Neural progenitor cell (in vitro differentiated cells): ENCODE results near the gene TC2N. TPM values are rescaled to one million over a fixed set of nuclear protein-coding genes. Genes with fewer than 3 reads are reported as not detected.

ENCODE experiments used
- DNase-seq: peaks from one replicate; pipeline ENCODE4 v3.0.0-alpha.2; 2016; ENCODE audit warnings: low spot score
- H2AFZ ChIP-seq: fragments of 200-600 bp; sonication (generic); replicated peaks from 2 replicates; pipeline ENCODE4 v1.6.1; 2016; ENCODE audit warnings: antibody characterized with exemption
- H3F3A ChIP-seq: fragments of 200-600 bp; sonication (generic); 2 replicates; pipeline ENCODE4 v1.6.1; 2016; ENCODE audit warnings: antibody characterized with exemption, low read depth
- H3K27ac ChIP-seq: fragments of 200-600 bp; sonication (generic); 2 replicates; pipeline ENCODE4 v1.5.1; 2016; ENCODE audit warnings: mild to moderate bottlenecking
- H3K27me3 ChIP-seq: fragments of 200-600 bp; sonication (generic); 2 replicates; pipeline ENCODE4 v1.6.1; 2016; ENCODE audit warnings: mild to moderate bottlenecking, moderate library complexity
- H3K36me3 ChIP-seq: fragments of 200-600 bp; sonication (generic); 2 replicates; pipeline ENCODE4 v1.5.1; 2016
- H3K4me1 ChIP-seq: fragments of 200-600 bp; sonication (generic); 2 replicates; pipeline ENCODE4 v1.6.1; 2016; ENCODE audit warnings: mixed run types
- H3K4me2 ChIP-seq: fragments of 200-600 bp; sonication (generic); 2 replicates; pipeline ENCODE4 v1.6.1; 2016
- H3K4me3 ChIP-seq: fragments of 200-600 bp; sonication (generic); 2 replicates; pipeline ENCODE4 v1.5.1; 2016
- H3K79me2 ChIP-seq: fragments of 200-600 bp; sonication (generic); 2 replicates; pipeline ENCODE4 v1.6.1; 2016; ENCODE audit warnings: low read depth
- H3K9ac ChIP-seq: fragments of 200-600 bp; sonication (generic); 2 replicates; pipeline ENCODE4 v1.6.1; 2016
- H3K9me3 ChIP-seq: fragments of 200-600 bp; sonication (generic); 2 replicates; pipeline ENCODE4 v1.5.1; 2016; ENCODE audit warnings: low read depth
- H4K20me1 ChIP-seq: fragments of 200-600 bp; sonication (generic); 2 replicates; pipeline ENCODE4 v1.6.1; 2016; ENCODE audit warnings: low read depth
- H3K27ac Mint-ChIP-seq: 3 replicates; pipeline ENCODE4 v1.8.0; 2021; ENCODE audit warnings: mixed read lengths
- H3K27me3 Mint-ChIP-seq: 2 replicates; pipeline ENCODE4 v1.8.0; 2022; ENCODE audit warnings: low read depth, mild to moderate bottlenecking, inconsistent platforms, moderate library complexity, mixed read lengths; ENCODE audit not compliant: insufficient read depth
- H3K36me3 Mint-ChIP-seq: 3 replicates; pipeline ENCODE4 v1.8.0; 2021; ENCODE audit warnings: mixed read lengths
- H3K4me1 Mint-ChIP-seq: 3 replicates; pipeline ENCODE4 v1.8.0; 2021; ENCODE audit warnings: mixed read lengths
- H3K4me3 Mint-ChIP-seq: 3 replicates; pipeline ENCODE4 v1.8.0; 2021; ENCODE audit warnings: mild to moderate bottlenecking, moderate library complexity, mixed read lengths
- H3K9me3 Mint-ChIP-seq: 3 replicates; pipeline ENCODE4 v1.8.0; 2020; ENCODE audit warnings: mixed read lengths
- EZH2 ChIP-seq: fragments of 200-600 bp; sonication (generic); IDR thresholded peaks from 2 replicates; pipeline ENCODE4 v1.6.1; 2017; ENCODE audit warnings: antibody characterized with exemption, mild to moderate bottlenecking, moderate library complexity
- EZH2phosphoT487 ChIP-seq: fragments of 200-600 bp; sonication (generic); IDR thresholded peaks from 2 replicates; pipeline ENCODE4 v1.6.1; 2017; ENCODE audit warnings: antibody characterized with exemption
- total RNA-seq: library from RNA; depleted of rRNA; stranded (reverse); fragments of >200 nt; gene quantifications from 2 replicates; pipeline ENCODE4 v1.2.3, GENCODE V29; 2015; ENCODE audit warnings: low replicate concordance
- TF ChIP-seq, protein P1 (sequence below): fragments of 200-600 bp; sonication (generic); IDR thresholded peaks from 2 replicates; pipeline ENCODE4 v1.5.1; 2017; ENCODE audit warnings: antibody characterized with exemption, mild to moderate bottlenecking

TC2N gene
- total RNA-seq, 1 donor from 2014 or later, result 5.8 TPM

DNA sequence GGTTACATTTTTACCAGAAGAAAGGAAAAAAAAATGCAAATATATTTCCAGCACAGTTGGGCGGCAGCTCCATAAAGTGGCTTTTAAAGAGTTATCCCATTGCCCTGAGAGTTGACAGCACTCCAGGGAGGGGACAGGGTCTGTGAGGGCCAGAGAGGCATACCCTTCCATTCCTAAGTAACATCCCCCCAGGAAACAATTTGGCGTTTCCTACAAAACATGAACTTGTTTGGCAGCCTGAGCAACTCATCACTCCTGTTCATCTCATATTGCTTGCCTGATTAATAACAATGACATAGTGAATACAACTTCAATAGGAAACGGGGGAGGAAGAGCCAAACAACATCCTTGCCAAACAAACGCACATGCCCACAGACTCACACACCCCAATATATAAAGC lies 23.3 kb downstream of the TC2N start:
- H3F3A ChIP-seq, result no peaks in the 10 kb centered on the region
- Mint-ChIP-seq H3K4me1 (no peaks in the 10 kb centered on the region), H3K27ac (no peak overlapping the region), H3K4me3 (no peak overlapping the region), H3K9me3 (no peaks in the 10 kb centered on the region), H3K36me3 (no peaks in the 10 kb centered on the region), H3K27me3 (peaks cover 18% of the 10 kb centered on the region)
- H3K27me3 ChIP-seq, result no peaks in the 10 kb centered on the region
- H2AFZ ChIP-seq, result no peak overlapping the region
- H3K36me3 ChIP-seq, result no peaks in the 10 kb centered on the region
- TF ChIP-seq EZH2 (no peak), EZH2phosphoT487 (no peak)
- TF ChIP-seq, protein P1, sequence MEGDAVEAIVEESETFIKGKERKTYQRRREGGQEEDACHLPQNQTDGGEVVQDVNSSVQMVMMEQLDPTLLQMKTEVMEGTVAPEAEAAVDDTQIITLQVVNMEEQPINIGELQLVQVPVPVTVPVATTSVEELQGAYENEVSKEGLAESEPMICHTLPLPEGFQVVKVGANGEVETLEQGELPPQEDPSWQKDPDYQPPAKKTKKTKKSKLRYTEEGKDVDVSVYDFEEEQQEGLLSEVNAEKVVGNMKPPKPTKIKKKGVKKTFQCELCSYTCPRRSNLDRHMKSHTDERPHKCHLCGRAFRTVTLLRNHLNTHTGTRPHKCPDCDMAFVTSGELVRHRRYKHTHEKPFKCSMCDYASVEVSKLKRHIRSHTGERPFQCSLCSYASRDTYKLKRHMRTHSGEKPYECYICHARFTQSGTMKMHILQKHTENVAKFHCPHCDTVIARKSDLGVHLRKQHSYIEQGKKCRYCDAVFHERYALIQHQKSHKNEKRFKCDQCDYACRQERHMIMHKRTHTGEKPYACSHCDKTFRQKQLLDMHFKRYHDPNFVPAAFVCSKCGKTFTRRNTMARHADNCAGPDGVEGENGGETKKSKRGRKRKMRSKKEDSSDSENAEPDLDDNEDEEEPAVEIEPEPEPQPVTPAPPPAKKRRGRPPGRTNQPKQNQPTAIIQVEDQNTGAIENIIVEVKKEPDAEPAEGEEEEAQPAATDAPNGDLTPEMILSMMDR, result no peak
- H3K4me2 ChIP-seq, result no peak overlapping the region
- no peaks in the 10 kb centered on the region for H3K4me1 ChIP-seq
- no peaks in the 10 kb centered on the region for H3K9me3 ChIP-seq
- no peaks in the 10 kb centered on the region for H3K79me2 ChIP-seq
- no peaks in the 10 kb centered on the region for H4K20me1 ChIP-seq
- no peak overlapping the region for H3K27ac ChIP-seq
- no peak overlapping the region for H3K9ac ChIP-seq
- DNase-seq, result no peak
- H3K4me3 ChIP-seq, result no peak overlapping the region

DNA sequence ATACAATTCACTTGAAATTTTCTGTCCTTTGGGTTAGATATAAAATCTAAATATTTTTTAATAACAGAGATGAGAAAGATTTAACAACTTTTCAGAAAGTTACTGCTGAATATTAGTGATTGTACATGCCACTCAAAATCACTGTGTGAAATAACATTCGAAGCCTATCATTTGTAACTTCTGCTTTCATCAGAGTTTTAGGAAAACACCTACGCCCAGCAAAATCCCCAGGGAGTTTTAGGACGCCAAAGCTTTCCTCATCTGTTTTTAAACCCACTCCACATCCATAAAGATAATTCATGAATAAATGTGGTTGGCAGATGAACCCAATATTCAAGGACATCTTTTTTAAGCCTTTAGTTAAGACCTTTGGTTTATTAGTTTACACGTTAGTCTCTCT lies 23.9 kb downstream of the TC2N start:
- Mint-ChIP-seq H3K36me3 (no peaks in the 10 kb centered on the region), H3K9me3 (no peaks in the 10 kb centered on the region), H3K4me3 (no peak overlapping the region), H3K27me3 (peaks cover 22% of the 10 kb centered on the region), H3K4me1 (no peaks in the 10 kb centered on the region), H3K27ac (no peak overlapping the region)
- no peak overlapping the region for H2AFZ ChIP-seq
- DNase-seq, result no peak
- H3F3A ChIP-seq, result no peaks in the 10 kb centered on the region
- H3K27ac ChIP-seq, result no peak overlapping the region
- no peak overlapping the region for H3K4me2 ChIP-seq
- H3K9me3 ChIP-seq, result no peaks in the 10 kb centered on the region
- H3K4me3 ChIP-seq, result no peak overlapping the region
- H4K20me1 ChIP-seq, result no peaks in the 10 kb centered on the region
- no peaks in the 10 kb centered on the region for H3K36me3 ChIP-seq
- H3K79me2 ChIP-seq, result no peaks in the 10 kb centered on the region
- no peaks in the 10 kb centered on the region for H3K4me1 ChIP-seq
- no peak overlapping the region for H3K9ac ChIP-seq
- peaks cover 3% of the 10 kb centered on the region for H3K27me3 ChIP-seq
- no peak for TF ChIP-seq EZH2phosphoT487
- TF ChIP-seq, protein P1, result no peak
- TF ChIP-seq EZH2, result no peak

DNA sequence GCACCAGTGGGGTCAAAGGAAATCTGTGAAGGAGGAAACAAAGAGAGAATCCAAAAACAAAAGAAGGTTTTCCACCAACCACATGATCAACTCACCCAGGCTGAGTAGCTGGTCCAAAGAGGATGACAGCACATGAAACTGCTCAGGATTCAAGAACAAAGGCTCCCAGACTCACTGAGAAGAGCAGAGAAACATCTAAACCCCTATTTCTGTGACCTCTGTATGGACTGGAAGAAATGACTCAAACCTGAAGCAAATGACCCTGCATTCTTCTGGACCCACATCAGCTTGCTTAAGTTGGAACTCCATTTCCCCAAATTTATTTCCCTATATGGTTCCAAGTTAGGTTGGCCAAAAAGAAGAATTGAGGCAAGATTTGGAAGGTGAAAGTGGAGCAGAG lies 26.3 kb downstream of the TC2N start:
- Mint-ChIP-seq H3K27me3 (peaks cover 32% of the 10 kb centered on the region), H3K4me3 (no peak overlapping the region), H3K36me3 (no peaks in the 10 kb centered on the region), H3K27ac (no peak overlapping the region), H3K4me1 (no peaks in the 10 kb centered on the region), H3K9me3 (no peaks in the 10 kb centered on the region)
- Histone ChIP-seq H3K4me2 (no peak overlapping the region), H3K27ac (no peak overlapping the region), H3K9me3 (no peaks in the 10 kb centered on the region), H3K9ac (no peak overlapping the region), H4K20me1 (no peaks in the 10 kb centered on the region), H3K4me3 (no peak overlapping the region), H2AFZ (no peak overlapping the region), H3K36me3 (no peaks in the 10 kb centered on the region), H3K79me2 (no peaks in the 10 kb centered on the region), H3F3A (peaks cover 1% of the 10 kb centered on the region), H3K27me3 (peaks cover 26% of the 10 kb centered on the region), H3K4me1 (no peaks in the 10 kb centered on the region)
- DNase-seq, result no peak
- TF ChIP-seq, protein P1, result no peak
- no peak for TF ChIP-seq EZH2phosphoT487
- no peak for TF ChIP-seq EZH2

DNA sequence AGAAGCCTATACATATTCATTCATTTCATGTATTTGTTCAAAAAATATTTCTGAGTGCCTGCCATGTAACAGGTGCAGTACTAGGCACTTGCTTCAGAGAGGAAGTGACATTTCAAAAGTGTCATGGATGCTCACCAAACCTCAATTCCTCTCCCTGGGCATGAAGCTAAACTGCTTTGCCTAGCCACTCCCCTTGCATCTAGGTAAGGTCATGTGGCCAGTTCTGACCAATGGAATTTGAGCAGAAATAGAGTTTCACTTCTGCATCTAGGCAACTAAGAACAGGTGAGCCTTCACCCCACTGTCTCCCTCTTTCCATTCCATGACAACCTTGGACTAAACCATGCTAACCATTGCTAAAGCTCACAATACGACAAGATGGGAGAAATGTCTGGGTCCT lies 27.6 kb downstream of the TC2N start:
- Histone ChIP-seq H2AFZ (no peak overlapping the region), H3K27ac (no peak overlapping the region), H3K36me3 (no peaks in the 10 kb centered on the region), H4K20me1 (peaks cover 3% of the 10 kb centered on the region), H3K4me1 (no peaks in the 10 kb centered on the region), H3K4me2 (no peak overlapping the region), H3K4me3 (no peak overlapping the region), H3K9me3 (no peaks in the 10 kb centered on the region), H3K9ac (no peak overlapping the region), H3K27me3 (peaks cover 39% of the 10 kb centered on the region), H3F3A (peaks cover 14% of the 10 kb centered on the region), H3K79me2 (no peaks in the 10 kb centered on the region)
- Mint-ChIP-seq H3K27ac (no peak overlapping the region), H3K36me3 (no peaks in the 10 kb centered on the region), H3K27me3 (peaks cover 39% of the 10 kb centered on the region), H3K4me1 (no peaks in the 10 kb centered on the region), H3K4me3 (no peak overlapping the region), H3K9me3 (no peaks in the 10 kb centered on the region)
- no peak for DNase-seq
- TF ChIP-seq, protein P1, result no peak
- TF ChIP-seq EZH2phosphoT487, result no peak
- no peak for TF ChIP-seq EZH2
